DMS53 treated with DMSO at 0.1 percent for 48 hours (cell line): Measurements from ENCODE around the gene MRPL55.

Source experiments
- DNase-seq: peaks from one replicate; lab custom pipeline; 2025; ENCODE audit not compliant: unreplicated experiment; lab: John Stamatoyannopoulos, UW

Gene MRPL55

DNA sequence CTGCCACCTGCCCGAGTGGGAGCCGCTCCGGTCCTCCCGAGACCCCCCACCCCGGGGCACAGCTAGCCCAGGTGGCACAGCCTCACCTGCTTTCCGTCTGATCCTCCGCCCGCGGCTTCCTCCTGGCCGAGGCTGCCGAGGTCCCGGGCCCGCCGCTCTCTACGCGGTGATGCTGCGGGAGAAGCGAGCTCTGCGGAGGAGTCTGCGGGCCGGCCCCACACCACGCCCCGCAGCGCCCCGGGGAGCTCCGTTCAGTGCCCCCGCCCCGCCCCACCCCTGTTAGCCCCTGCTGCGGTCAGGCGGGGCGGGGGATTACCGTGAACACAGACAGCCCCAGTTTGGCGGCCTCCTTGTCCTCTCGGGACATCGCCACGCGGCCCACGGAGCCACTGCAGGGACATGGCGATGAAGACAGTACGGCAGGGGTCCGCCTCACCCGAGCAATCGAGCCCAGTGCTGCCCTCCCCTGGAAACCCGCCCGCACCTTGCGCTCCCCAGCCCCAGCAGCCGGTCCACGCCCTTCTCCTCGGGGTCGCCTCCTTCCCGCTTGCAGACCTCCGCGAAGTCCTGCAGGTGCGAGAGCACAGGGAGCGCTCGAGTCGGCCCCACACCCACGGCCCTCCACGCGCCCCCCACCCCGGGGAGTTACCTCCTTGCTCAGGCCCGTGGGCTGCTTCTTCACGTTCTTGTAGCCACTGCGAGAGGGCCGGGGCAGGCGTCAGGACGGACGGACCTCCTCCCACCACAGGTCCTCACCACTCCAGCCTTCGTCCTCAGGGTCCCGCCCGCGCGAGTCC lies 6.9 kb downstream of the MRPL55 start:
- DNase-seq, result peak; percentile 32

DNA sequence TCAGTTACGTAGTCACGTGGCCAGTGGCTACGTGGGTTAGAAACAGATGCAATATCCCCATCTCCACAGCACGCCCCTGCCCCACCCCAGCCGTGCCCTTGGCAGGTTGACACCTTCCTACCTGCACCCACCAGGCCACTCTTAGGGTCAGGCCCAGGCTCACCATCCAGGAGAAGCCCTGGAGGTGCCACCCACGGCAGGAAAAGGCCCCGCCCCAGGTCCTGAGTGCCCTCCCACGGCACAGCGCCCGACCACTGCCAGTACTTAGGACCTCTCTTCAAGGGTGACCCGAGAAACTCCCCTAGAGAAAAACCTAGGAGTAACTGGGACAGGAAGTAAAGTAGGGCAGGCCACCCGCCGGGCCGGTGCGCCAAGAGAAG lies 7.5 kb downstream of the MRPL55 start:
- no peak for DNase-seq

GRCh38 chr1:228100822-228101613 lies 8.1 kb downstream of the MRPL55 start:
- DNase-seq, result no peak

DNA sequence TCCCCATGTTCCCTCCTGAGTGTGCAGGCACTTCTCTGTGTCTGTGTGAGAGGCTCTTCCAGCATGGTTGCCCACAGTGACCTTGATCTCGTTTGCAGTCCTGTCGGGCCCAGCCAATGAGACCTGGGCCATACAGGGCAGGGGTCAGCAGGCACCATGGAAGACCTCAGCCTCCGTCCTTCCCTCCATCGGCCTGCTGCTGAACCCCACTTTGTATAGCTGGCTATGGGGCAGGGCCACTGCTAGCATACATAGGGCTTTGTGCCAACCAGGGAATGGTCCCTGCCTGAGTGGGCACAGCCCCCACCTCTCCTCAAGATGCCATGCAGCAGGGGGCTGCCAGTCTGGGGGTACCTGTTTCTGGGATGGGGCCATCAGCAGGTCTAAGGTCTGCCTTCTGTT lies 9.8 kb downstream of the MRPL55 start:
- DNase-seq, result no peak

- no peak for DNase-seq
These were observed 10.7 kb downstream of the MRPL55 start for GRCh38 chr1:228098323-228098931.

DNA sequence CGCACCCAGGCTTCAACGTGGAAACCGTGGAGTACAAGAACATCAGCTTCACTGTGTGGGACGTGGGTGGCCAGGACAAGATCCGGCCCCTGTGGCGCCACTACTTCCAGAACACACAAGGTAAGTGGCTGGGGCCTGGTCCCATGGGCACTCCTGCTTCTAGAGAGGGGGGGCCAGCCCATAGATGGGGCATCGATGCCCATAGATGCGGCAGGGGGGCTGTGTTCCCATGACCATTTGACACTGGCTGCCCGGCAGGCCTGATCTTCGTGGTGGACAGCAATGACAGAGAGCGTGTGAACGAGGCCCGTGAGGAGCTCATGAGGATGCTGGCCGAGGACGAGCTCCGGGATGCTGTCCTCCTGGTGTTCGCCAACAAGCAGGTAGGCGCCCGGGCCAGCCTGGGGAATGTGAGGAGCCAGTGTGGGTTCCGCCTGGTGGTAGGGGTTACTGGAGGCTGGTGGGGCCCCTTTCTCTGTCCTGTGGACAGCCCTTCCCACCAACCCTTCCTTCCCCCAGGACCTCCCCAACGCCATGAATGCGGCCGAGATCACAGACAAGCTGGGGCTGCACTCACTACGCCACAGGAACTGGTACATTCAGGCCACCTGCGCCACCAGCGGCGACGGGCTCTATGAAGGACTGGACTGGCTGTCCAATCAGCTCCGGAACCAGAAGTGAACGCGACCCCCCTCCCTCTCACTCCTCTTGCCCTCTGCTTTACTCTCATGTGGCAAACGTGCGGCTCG lies 11.6 kb downstream of the MRPL55 start:
- no peak for DNase-seq

DNA sequence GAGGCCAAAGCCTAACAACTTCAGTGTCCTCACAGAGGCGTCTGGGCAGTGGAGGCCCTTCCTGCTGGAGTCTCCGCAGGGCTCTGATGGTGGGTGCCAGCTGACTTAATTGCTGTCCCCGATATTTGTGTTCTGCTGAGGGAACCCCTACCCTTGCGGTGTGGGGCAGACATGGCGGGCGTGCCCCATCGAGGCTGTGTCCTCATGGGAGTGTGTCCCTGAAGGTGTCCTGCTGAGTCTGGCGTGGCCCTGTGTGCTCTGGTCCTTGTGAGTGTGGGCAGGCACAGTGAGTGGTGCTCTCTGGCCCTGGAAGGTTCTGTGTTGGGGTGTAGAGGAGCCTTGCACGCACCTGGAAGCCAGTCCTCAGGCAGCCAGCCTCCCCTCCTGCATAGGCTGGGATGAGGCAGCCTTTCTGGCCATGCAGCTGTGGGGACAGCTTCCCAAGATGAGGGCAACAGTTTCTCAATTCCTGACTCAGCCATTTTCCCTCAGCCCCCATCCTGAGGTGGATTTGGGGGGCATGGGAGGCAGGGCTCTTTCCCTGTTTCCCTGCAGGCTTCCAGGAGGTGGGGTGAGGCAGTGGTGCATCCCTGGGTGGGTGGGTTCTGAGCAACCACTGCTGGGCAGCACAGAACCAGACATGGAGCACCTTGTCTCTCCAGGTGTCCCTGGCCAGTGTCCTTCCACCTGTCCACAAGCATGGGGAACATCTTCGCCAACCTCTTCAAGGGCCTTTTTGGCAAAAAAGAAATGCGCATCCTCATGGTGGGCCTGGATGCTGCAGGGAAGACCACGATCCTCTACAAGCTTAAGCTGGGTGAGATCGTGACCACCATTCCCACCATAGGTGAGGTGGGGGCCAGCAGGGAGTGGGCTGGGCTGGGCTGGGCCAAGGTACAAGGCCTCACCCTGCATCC lies 12.4 kb downstream of the MRPL55 start:
- DNase-seq, result no peak

GRCh38 chr1:228095938-228096337 lies 13.2 kb downstream of the MRPL55 start:
- DNase-seq, result no peak

DNA sequence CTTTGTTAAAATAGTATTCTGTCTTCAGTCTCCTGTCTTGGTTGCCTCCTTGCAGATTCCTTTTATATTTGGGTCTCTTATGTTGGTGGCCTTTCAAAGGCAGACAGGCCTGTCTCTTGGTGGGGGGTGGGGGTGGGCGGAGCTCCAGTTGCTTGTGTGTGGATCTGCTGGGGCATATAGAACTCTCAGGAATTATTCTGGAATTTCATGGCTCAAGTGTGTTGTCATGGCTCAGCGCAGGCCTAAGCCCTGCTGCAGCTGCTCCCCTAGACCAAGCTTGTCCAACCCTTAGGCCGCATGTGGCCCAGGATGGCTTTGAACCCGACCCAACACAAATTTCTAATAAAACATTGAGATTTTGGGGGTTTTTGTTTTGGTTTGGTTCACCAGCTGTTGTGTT lies 13.9 kb downstream of the MRPL55 start:
- DNase-seq, result no peak

DNA sequence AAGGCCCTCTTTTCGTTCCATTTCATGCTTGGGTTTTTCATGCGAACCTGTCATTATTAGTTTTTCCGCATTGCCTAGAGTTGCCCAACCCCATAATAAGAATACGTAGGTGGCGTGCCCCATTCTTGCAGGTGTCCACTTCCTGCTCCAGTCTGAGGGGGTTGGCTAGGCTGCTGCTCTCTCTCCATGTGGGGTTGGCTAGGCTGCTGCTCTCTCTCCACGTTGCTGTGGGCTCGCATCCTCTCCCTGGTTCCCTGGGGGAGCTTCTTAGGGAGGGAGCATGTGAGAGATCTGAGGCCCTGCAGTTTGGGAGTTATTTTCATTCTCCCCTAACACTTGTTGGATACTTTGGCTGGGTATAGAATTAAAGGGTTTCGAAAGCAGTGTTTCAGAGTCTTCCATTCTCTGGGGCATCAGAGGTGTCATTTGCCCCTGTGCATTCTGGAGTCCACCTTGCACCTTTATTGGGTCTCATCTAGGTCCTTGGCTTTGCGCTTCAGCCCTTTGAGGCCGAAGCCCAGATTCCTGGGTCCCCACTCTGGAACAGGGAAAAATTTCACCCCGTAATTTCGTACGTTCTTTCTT lies 14.6 kb downstream of the MRPL55 start:
- DNase-seq, result no peak

GRCh38 chr1:228093050-228093906 lies 15.8 kb downstream of the MRPL55 start:
- DNase-seq, result no peak

GRCh38 chr1:228092342-228093049 lies 16.6 kb downstream of the MRPL55 start:
- no peak for DNase-seq

GRCh38 chr1:228091084-228091483 lies 18.0 kb downstream of the MRPL55 start:
- DNase-seq, result no peak

DNA sequence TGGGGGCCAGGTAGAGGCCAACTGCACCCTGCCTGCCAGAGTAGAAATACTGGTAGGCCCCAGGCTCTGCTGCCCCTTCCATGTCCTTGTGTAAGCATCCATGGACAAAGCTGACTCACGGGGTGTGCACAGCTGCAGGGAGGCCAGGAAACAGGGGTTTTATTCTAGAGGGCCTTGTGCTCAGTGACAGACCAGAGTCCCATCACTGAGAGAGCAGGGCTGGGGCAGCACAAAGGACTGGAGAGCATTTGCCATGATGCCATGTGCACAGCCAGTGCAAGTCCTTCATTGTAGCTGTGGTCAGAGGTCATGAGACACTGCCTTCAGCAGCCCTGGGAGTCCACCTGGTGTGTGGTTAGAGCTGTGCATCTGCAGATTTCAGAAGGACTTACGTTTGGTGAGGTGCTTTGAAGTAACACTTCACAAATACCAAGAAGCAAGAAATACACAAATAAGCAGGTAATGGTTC lies 18.5 kb downstream of the MRPL55 start:
- no peak for DNase-seq

DNA sequence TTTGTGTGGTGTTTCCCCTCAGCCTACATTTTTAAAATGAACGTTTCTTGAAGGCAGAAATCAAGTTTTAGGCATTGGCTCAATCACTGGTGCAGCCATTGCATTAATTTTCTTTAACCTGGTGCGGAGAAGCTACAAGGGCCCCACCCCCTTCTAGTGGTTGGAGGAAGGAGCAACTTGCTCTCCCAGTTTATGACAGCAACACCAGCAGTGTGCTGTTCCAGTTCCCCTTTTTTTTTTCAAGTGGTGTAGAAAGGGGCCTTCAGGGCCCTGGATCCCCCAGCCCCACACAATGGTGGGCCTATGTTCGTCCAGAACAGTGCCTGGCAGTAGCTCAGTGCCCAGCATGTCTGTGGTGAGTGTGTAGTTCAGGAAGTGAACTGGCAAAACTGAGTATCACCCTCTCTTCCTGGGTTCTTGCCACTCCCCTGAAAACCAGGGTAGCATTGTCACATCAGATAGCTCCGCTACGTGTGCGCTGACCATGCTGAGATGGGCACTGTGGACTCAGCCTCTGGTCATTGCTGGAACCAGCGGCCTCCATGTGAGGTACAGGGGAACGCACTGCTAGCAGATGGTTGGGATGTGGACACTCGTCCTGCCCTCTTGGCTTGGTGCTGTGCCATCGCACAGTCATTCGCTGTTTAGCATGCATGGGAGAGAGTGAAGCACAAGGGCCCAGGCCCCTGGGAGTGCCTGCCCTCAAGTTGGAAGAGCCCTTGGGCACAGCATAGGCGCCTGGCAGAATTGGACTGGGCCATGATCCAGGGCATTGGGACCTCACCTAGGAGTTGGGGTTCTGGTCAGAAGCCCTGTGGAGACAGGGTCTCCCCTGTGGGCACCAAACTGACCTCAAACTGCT lies 19.3 kb downstream of the MRPL55 start:
- no peak for DNase-seq

GRCh38 chr1:228088586-228089498 lies 20.3 kb downstream of the MRPL55 start:
- DNase-seq, result no peak
